DMS 273 treated with DMSO at 0.1 percent for 48 hours (cell line): ENCODE data around the gene COG3.
"Not testable (repeated sequence)": the region's sequence is repeated elsewhere in the genome, so short reads cannot be mapped to it uniquely, and the experiment has no call there.

ENCODE experiments used
- DNase-seq: peaks from one replicate; lab custom pipeline; 2025; lab: John Stamatoyannopoulos, UW

Gene COG3, protein sequence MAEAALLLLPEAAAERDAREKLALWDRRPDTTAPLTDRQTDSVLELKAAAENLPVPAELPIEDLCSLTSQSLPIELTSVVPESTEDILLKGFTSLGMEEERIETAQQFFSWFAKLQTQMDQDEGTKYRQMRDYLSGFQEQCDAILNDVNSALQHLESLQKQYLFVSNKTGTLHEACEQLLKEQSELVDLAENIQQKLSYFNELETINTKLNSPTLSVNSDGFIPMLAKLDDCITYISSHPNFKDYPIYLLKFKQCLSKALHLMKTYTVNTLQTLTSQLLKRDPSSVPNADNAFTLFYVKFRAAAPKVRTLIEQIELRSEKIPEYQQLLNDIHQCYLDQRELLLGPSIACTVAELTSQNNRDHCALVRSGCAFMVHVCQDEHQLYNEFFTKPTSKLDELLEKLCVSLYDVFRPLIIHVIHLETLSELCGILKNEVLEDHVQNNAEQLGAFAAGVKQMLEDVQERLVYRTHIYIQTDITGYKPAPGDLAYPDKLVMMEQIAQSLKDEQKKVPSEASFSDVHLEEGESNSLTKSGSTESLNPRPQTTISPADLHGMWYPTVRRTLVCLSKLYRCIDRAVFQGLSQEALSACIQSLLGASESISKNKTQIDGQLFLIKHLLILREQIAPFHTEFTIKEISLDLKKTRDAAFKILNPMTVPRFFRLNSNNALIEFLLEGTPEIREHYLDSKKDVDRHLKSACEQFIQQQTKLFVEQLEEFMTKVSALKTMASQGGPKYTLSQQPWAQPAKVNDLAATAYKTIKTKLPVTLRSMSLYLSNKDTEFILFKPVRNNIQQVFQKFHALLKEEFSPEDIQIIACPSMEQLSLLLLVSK

DNA sequence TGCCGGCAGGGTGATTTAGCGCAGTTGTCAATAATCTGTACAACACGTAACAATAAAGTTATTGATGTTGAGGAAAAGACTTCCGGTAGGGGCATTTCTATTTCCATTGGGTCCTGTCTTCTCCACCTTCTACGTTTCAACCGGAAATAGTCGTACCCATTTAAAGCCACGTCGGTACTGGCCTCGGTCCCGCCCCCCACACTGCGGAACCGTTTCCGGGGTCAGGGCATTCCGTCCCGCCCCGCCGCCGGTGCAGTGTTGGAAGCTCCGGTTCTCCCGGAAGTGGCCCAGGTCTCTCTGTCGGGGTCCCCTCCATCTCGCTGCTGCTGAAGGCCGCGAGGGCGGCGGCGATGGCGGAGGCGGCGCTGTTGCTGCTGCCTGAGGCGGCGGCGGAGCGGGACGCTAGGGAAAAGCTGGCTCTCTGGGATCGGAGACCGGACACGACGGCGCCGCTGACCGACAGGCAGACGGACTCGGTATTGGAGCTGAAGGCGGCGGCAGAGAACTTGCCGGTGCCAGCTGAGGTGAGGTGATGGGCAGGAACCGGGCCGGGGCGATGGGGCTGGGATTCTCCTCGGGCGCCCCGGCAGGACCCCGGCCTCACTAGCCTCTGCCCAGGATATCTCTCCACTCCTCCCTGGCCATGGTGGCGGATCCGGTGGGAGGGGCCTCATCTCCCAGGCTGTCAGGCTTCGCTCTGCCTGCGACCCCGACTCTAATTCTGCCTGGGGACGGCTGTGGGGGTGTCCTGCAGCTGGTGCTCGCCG is at the start of gene COG3:
TSS of gene COG3 (plus strand) at position 253 of the 767 bp plus-strand sequence. CDS start at position 351, 98 bp downstream.
- peak; percentile 94 for DNase-seq

DNA sequence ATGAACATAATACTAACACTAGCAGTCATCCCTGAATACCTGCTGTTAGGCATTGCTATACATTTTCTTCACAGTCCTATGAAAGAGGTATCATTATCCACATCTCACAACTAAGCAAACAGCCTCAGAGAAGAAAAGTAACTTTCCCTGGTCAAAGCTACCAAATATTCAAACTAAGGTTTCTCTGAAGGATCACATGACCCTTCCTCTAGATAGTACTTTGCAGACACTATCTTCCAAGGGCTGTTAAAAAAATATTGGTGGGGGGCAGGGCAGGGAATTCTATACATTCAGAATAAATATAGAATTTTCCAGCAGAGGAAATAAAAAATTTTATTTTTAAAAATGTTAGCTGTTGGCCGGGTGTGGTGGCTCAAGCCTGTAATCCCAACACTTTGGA is 49.6 kb upstream of the COG3 start:
- no peak for DNase-seq

DNA sequence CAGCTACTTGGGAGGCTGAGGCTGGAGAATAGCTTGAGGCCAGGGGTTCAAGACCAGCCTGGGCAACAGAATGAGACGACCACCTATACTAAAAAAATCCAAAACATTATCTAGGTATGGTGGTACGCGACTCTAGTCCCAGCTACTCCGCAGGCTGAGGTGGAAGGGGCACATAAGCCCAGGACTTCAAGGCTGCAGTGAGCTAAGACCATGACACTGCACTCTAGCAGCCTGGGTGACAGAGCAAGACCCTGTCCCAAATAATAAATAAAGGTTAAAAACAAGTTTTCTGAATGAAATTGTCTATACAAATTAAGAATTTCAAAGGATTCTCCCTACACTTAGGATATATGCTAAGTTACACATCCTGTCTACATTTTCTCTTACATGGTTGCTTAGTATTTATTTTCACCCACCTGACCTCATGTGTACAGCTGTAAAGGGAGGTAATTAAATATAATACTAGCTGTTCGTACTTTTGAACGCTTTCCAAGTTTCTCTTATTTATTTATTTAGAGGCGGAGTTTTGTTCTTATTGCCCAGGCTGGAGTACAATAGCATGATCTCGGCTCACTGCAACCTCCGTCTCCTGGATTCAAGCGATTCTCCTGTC is 48.1 kb upstream of the COG3 start:
- no peak for DNase-seq

DNA sequence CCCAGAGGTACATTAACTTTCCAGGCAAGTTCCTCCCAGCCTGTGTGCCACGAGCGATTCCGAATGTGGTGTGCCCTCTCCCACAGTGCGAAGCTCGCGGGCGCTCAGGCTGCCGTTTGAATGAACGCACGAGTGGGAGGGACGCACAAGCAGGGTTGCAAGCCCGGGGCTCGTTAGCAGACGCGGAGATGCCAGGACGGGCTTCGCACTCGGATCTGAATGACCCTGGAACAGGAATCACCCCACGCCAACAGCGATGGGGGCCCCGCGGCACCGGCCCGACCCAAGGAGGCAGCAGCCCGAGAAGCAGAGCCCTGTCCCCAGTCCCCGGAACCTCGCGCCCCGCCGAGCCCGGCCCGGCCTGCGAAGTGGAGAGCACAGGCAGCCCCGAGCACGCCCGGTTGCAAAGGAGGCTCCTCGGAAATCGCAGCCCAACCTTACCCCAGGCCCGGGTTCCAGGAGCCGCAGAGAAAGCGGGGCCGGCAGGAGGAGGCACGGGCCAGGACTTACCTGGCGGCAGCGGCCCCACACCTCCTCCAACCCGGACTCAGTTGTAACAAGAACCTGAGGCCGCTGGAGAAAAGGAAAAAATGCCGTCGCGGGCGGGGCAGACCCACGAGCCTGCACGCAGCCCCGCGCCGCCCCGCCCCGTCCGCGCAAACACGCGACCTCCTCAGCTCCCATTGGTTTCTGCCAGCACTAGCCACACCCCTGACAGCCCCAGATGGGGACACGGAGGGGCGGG is 46.8 kb upstream of the COG3 start, which contains the start of gene SLC25A30:
TSS of gene SLC25A30 (minus strand) at position 584 of the 745 bp plus-strand sequence. CDS start 6,948 bp downstream, outside the sequence.
- DNase-seq = peak; percentile 60

DNA sequence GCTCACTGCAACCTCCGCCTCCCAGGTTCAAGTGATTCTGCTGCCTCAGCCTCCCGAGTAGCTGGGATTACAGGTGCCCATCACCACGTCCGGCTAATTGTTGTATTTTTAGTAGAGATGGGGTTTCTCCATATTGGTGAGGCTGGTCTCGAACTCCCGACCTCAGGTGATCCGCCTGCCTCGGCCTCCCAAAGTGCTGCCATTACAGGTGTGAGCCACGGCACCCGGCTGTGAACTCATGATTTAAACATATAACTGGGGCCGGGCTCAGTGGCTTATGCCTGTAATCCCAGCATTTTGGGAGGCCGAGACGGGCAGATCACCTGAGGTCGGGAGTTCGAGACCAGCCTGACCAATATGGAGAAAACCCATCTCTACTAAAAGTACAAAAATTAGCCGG is 45.4 kb upstream of the COG3 start:
- DNase-seq = not testable (repeated sequence)

DNA sequence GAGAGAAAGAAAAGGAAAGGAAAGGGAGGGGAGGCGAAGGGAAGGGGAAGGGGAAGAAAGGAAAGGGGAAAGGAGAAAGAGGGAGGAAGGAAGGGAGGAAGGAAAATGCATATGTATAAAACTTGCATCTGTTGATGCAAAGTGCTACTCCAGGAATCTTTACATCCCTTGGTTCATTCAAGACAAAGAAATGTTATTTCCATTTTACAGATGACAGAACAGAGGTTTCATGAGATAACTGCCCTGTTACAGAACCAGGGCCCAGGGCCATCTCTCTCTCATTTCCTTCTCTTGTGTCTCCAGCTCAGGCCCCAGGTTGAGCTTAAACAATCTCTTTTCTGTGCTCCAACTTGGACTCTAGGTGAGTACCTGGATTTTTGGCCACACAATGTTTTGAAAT is 44.8 kb upstream of the COG3 start:
- DNase-seq = no peak

DNA sequence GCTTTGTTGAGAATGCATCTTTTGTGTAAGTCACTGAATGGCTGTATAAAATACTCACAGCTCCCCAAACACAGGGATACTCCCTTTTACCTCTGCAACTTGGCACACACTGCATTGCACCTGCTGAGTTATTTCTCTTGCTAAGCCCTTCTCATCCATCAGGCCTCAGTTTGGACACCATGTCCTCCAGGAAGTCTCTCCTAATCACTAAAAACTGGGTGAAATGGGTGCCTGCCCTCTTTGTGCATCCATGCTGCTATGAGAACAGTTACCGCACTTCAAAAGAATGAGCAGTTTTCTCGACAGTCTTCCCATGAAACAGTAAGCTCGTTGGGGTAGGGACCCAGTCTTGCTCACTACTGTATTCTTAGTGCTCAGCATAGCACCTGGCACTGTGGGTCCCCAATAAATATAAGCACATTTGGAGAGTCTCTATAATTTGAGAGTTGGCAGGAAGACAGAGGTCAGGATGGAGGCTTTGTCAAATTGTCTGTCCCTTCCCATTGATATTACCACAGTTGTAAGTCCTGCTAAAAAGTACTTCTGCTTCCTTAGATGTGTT is 41.9 kb upstream of the COG3 start:
- no peak for DNase-seq

DNA sequence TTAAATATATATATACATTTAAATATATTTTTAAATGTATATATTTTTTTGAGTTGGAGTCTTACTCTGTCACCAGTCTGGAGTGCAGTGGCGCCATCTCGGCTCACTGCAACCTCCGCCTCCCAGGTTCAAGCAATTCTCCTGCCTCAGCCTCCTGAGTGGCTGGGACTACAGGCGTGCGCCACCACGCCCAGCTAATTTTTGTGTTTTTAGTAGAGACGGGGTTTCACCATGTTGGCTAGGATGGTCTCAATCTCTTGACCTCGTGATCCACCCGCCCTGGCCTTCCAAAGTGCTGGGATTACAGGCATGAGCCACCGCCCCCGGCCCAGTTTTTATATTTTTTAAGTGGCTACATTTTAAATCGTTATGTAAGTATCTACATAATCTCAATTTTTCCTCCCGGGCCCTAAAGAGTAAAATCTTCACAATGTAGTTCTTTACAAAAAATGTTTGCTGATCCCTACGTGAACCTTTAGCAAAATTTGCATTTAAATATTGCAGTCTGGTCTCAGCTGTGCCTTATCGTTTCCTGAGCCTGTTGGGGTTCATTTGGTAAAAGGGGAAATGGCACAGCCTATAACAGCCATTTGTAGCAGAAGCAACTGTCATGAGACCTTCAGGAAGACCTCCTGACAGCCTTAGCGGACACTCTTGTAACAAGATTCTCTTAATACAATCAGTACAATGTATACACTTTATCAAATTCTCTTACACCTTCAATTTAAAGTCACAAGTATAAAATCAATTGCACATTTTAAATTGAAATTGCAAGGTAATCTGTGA is 38.5 kb upstream of the COG3 start:
- not testable (repeated sequence) for DNase-seq

DNA sequence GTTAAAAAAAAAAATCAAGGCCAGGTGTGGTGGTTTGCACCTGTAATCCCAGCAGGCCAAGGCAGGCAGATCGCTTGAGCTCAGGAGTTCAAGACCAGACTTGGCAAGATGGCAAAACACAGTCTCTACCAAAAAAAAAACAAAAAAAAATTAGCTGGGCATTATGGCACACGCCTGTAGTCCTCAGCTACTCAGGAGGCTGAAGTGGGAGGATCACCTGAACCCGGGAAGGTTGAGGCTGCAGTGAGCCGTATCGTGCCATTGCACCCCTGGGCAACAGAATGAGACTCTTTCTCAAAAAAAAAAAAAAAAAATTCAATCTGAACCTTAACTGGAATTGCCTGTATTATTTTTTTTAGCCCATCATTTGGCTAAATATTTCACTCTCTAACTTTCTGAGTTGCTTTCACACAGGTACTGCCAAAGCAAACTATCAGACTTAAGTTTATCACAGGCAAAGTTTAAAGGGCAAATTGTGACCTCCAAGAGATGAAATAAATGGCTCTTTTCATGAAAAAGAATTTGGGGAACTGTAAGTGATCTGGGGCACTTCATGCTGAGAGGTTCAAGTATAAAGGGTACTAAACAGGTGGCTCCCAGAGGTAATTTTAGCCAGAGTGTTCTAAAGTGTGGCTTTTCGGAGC is 31.9 kb upstream of the COG3 start:
- DNase-seq = no peak

DNA sequence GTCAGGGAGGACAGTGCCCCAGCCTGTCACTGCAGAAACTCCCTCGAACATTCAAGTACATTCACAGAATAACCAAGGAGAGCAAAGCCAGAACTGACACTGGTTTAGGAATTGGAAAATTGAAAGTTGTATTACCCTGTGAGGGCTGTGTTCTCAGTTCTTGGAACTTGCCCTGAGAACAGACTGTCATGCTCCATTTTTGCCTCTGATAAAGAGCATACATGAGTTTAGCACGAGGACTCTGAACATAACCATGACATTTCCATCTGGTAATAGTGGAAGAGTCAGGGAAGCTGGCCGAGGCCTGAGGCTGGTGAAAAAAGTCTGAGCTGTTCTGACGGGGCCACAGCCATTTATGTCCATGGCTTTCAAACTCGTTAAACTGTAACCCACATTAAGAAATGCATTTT is 31.4 kb upstream of the COG3 start:
- DNase-seq = no peak

DNA sequence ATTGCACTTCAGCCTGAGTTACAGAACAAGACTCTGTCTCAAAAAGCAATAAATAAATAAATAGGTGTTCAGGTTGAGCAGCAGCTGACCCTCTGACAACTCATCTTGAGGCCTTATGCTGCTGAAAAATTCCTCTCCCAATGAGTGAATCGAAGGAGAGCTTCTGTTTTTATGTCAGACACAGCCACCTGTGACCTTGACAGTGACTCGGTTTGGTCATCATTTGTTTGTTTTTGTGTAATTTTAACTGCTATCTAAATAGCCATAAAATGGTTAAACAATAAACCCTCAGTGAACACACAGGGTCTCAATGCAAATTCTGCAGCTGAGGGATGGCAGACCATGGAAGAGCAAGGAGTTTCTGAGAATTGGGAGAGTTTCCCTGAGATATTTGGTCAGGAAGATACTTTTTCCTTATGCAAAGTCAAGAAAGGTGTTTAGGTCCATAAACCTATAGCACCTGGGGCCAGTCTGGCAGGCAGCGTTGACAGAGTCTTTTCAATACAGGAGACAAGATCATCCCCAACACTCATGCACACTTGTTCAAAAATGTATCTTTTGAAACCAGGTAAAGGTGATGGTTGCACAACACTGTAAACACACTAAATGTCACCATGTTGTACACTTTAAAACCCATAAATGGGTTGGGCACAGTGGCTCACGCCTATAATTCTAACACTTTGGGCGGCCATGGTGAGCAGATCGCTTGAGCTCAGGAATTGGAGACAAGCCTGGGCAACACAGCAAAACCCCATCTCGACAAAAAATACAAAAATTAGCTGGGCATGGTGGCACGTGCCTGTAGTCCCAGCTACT is 30.0 kb upstream of the COG3 start:
- DNase-seq = no peak

DNA sequence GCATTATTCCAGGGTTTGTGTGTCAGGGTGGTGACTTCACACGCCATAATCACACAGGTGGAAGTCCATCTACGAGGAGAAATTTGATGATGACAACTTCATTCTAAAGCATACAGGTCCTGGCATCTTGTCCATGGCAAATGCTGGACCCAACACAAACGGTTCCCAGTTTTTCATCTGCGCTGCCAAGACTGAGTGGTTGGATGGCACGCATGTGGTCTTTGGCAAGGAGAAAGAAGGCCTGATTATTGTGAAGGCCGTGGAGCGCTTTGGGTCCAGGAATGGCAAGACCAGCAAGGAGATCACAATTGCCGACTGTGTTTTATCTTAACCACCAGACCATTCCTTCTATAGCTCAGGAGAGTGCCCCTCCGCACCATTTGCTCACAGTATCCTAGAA is 28.4 kb upstream of the COG3 start:
- no peak for DNase-seq

DNA sequence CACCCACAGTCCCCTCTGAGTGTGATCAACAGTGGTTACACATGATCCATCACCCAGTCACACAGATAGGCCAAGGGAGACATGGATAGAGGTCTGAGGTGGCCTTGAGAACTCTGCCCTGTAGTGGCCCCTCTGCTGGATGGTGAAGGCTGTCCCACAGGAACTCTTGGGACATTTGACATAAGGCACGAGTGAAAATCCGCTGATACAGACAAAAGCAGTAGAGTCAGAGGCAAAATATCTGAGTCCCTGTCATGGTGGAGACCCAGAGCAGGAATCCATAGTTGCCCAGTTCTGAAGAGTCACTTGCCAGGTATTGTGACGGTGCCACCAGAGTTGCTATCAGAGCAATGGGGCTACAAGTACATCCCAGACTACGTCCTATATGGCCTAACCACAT is 27.8 kb upstream of the COG3 start:
- no peak for DNase-seq

DNA sequence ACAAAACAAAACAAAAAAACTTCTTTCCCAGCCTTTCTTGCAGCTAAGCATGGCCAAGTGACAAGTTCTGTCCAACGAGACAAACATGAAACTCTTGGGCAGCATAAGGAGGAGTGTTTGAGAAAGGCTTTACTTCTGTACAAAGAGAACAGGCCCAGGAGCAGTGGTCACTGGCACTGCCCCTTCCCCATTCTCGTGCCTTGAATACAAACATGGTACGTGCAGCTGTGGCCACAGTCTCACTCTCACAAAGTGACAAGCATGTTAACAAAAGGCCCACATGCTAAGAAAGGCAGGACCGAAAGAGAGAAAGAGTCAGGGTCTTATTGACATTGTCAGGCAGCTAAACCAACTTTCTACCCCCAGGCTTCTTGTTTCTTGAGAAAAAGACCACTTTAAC is 26.8 kb upstream of the COG3 start:
- DNase-seq = no peak

DNA sequence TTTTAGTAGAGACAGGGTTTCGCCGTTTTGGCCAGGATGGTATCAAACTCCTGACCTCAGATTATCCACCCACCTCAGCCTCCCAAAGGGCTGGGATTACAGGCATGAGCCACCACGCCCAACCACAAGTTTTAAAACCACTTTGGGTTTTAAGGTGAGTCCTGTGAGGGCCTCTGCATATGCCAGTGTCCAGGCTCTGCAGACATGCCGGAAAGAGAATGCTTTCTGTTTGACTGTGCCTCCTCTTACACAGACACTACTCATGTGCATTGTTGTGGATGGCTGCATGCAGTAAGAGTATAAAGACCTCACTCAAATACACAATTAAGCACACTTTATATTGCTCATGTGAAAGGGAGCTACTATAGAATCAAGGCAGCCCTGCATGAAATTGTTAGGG is 25.7 kb upstream of the COG3 start:
- DNase-seq = no peak

DNA sequence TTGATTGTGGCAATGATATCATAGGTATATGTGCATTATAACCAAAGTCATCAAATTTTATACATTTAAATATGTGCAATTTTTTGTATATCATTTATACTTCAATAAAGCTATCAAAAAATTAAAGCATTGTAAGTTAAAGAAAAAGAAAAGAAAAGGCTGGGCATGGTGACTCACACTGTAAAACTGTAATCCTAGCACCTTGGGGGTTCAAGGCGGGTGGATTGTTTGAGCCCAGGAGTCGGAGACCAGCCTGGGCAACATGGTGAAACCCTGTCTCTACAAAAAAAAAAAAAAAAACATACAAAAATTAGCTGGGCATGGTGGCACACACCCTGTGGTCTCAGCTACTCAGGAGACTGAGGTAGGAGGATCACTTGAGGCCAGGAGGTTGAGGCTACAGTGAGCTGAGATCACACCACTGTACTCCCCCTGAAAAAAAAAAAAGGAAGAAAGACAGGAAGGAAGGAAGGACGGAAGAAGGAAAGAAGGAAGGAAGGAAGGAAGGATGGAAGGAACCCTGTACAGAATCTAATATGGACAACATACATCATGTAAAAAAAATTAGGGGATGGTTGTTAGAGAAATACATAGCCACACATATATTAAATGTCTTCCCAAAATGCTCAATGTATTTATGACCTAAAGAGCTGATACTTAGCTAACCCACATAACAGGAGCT is 24.8 kb upstream of the COG3 start:
- no peak for DNase-seq

DNA sequence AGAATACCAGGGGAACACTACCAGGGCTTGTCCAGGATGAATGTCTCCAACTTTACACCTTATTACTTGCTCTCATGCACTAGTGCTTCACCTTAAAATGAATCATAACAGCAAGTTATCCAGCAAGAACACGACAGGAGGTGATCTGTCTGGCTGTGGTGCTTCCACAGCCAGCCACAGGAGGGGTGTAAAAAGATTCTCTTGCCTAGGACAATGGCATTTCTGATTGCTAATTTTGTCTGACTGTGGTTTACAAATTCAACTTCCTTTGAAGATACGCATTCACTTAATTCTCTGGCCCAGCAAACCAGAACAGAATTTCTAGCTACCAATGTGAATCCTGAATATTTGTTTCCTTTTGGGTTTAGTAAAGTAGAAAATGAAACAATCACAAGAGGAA is 23.1 kb upstream of the COG3 start:
- DNase-seq = no peak

DNA sequence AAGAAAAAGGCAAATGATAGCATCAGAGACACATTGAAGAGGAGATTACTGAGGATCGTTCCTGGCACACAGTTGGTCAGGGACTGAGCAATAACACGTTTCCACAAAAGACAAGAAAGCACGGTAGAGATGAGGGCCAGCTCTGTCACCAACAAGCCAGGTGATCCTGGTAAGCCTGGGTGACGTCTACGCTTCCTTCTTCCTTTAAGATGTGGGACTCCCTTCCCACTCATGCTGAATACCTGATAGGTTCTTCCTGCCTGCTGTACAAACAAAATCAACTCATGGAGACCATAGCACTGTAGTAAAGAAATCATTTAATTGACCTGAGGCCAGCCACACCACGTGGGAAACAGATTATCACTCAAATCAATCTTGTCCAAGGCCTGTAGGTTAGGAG is 19.7 kb upstream of the COG3 start:
- no peak for DNase-seq
